GM19372 (cell line): ENCODE results near the gene CHRNA4.

Source experiments
- ATAC-seq: cut with Tn5 transposase; IDR thresholded peaks from one replicate; pipeline ENCODE4 v1.9.1; 2021; ENCODE audit warnings: mild to moderate bottlenecking, low read depth, moderate library complexity; ENCODE audit not compliant: unreplicated experiment

Gene CHRNA4

GRCh38 chr20:63297371-63297781 lies 63.8 kb downstream of the CHRNA4 start:
- ATAC-seq = no peak

DNA sequence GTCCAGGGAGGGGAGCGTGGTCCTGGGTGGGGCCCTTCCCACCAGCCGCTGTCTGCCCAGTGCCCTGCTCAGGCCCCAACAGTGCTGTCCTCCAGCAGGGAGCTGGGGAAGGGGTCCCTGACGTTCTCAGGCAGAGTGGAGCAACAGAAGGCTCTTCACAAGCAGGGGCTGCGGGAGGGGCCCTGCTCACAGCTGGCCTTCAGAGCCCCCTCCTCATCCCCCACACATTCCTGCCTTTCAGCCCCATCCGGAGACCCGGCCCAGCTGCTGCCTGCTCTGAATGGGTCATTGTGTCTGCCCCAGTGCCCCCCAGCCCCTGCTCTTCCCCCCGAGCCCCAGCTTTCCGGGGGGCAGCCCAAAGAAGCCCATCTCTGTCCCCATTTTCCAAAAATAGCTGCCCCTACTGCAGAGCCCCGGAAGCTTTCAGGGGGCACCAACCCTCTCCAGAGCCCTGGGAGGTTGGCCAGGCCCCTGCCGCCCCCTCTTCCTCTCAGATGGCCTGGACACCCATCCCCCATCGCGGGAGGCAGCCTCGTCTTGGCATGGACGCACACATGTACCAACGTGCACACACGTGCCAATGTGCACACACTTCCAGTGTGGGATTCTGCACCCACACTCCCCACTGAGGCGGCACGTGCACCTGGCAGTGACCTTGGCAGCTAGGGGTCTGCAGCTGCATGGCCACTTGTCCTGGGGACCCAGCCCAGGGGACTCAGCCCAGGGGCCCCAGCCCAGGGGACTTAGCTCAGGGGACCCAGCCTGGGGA lies 64.4 kb downstream of the CHRNA4 start:
- no peak for ATAC-seq

DNA sequence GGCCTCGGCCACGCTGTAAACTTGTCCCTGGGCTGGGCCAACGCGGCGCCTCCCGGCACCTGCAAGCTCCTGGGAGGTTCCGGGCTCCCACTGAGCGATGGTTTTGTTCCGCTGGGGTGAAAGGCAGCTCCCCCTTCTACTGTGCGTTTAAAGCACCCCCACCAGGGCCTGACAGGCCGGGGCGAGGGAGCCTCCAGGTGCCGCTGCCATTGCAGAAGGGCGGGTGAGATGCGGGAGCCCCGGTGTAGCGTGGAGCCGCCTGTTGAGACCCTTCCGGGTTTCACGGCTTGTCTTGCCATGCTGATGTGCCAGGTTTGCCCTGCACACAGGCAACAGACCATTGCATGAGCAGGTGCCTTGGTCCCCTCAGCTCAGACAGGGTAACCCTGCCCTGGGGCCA lies 65.3 kb downstream of the CHRNA4 start:
- ATAC-seq = no peak

GRCh38 chr20:63295422-63295821 lies 65.7 kb downstream of the CHRNA4 start:
- ATAC-seq = no peak

DNA sequence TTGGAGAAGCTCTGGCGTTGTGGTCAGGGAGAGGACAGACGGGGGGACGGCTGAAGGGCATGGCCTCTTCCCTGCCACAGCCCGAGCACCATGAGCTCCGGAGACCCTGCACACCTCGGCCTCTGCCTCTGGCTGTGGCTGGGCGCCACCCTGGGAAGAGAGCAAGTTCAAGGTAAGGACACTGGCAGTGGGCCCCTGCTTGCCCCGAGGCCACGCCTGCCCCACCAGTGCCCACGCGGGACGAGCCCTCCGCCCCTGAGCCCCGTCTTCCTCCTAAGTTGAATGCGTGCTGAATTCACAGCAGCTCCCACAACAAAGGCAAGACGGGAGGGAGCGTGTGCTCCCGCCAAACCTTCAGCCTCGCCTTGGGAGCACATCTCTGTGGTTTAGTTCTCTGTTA lies 66.1 kb downstream of the CHRNA4 start:
- ATAC-seq = no peak

DNA sequence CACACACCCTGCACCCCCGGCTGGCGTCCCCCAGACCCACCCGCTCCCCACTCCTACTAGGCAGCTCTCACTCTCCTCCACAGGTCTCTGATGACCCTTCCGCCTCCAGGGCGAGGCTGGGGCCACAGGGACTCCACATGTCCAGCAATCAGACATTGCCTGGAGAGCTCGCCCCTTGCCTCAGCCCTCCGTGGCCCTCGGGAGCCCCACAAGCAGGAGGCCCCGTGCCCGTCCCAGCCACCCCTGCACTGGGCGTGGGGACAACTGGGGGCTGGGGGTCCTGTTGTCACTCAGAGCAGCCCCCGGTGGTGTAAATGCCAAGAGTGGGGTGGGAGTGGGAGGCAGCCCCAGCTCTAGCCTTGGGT lies 66.6 kb downstream of the CHRNA4 start:
- ATAC-seq = no peak

- no peak for ATAC-seq
These were observed 67.1 kb downstream of the CHRNA4 start for GRCh38 chr20:63293871-63294535.

- ATAC-seq = no peak
These were observed 67.7 kb downstream of the CHRNA4 start for GRCh38 chr20:63293456-63293855.
